Keratinocyte (primary cell): ENCODE measurements around the gene FOXD4L1. TPM values are rescaled to one million over a fixed set of nuclear protein-coding genes. Genes with fewer than 3 reads are reported as not detected.
A peak's percentile ranks its signal among the peaks of the same experiment; 100 is the strongest.
"Not testable (repeated sequence)": the region's sequence is repeated elsewhere in the genome, so short reads cannot be mapped to it uniquely, and the experiment has no call there.

Source experiments
- DNase-seq: peaks from one replicate; pipeline ENCODE4 v3.0.0-alpha.2; 2011; ENCODE audit warnings: low read depth, missing footprints, low spot score
- FAIRE-seq: peaks from 2 replicates; lab custom pipeline; 2011; peaks lifted over from hg19 to GRCh38; lab: Jason Lieb, UNC
- H2AFZ ChIP-seq: 2 replicates; pipeline ENCODE4 v1.6.0; 2012; ENCODE audit warnings: low read length, control low read depth, inconsistent platforms; ENCODE audit not compliant: control insufficient read depth
- H3K27ac ChIP-seq: 2 replicates; pipeline ENCODE4 v1.5.1; 2011; ENCODE audit warnings: low read length; ENCODE audit not compliant: control insufficient read depth, insufficient read depth
- H3K27me3 ChIP-seq: 3 replicates; pipeline ENCODE4 v1.6.0; 2011; ENCODE audit warnings: low read length; ENCODE audit not compliant: control insufficient read depth, insufficient read depth; ENCODE audit errors: extremely low read depth
- H3K36me3 ChIP-seq, 2 experiments: 2 replicates in 1 of 2; 3 replicates in 1 of 2; pipeline ENCODE4 v1.5.1; 2011; ENCODE audit warnings: low read length in 2 of 2, mild to moderate bottlenecking in 1 of 2; ENCODE audit not compliant: control insufficient read depth in 2 of 2, insufficient read depth in 2 of 2; ENCODE audit errors: extremely low read depth in 1 of 2
- H3K4me1 ChIP-seq: 3 replicates; pipeline ENCODE4 v1.5.1; 2011; ENCODE audit warnings: low read length; ENCODE audit not compliant: control insufficient read depth, insufficient read depth; ENCODE audit errors: extremely low read depth
- H3K4me2 ChIP-seq: 3 replicates; pipeline ENCODE4 v1.6.0; 2011; ENCODE audit warnings: low read depth, low read length; ENCODE audit not compliant: control insufficient read depth, insufficient read depth; ENCODE audit errors: extremely low read depth
- H3K4me3 ChIP-seq, 3 experiments: fragments of 200-600 bp in 1 of 3; sonication (generic) in 1 of 3; 2 replicates in 2 of 3; 3 replicates in 1 of 3; pipeline ENCODE4 v1.5.1; 2011 to 2016; ENCODE audit warnings: low read length in 3 of 3, mild to moderate bottlenecking in 3 of 3, control low read depth in 2 of 3, inconsistent platforms in 1 of 3, low read depth in 1 of 3, mixed read lengths in 1 of 3, mixed run types in 1 of 3, moderate library complexity in 1 of 3; ENCODE audit not compliant: control insufficient read depth in 2 of 3, insufficient read depth in 2 of 3; ENCODE audit errors: extremely low read depth in 1 of 3
- H3K79me2 ChIP-seq: 2 replicates; pipeline ENCODE4 v1.6.0; 2012; ENCODE audit warnings: low read length; ENCODE audit not compliant: control insufficient read depth, insufficient read depth
- H3K9ac ChIP-seq: 3 replicates; pipeline ENCODE4 v1.6.0; 2011; ENCODE audit warnings: low read length; ENCODE audit not compliant: control insufficient read depth, insufficient read depth; ENCODE audit errors: extremely low read depth
- H3K9me1 ChIP-seq: 3 replicates; pipeline ENCODE4 v1.6.0; 2011; ENCODE audit warnings: low read length; ENCODE audit not compliant: control insufficient read depth, insufficient read depth; ENCODE audit errors: extremely low read depth
- H3K9me3 ChIP-seq: 2 replicates; pipeline ENCODE4 v1.5.1; 2012; ENCODE audit warnings: low read depth, low read length; ENCODE audit not compliant: control insufficient read depth
- H4K20me1 ChIP-seq: 3 replicates; pipeline ENCODE4 v1.6.0; 2011; ENCODE audit warnings: low read length; ENCODE audit not compliant: control insufficient read depth, insufficient read depth; ENCODE audit errors: extremely low read depth
- EZH2 ChIP-seq: IDR thresholded peaks from one replicate; pipeline ENCODE4 v1.6.1; 2012; ENCODE audit warnings: inconsistent platforms, mild to moderate bottlenecking, low read length, moderate library complexity
- dilution Hi-C: fragments of 300-500 bp; cut with MboI; formaldehyde crosslinking; loops from one replicate; pipeline ENCODE4 v1.7.0; 2020; ENCODE audit warnings: low sequenced_read_pairs; ENCODE audit not compliant: extremely low pct_ligation_motif_present
- polyA plus RNA-seq, 5 experiments: library from polyadenylated mRNA; depleted of rRNA in 3 of 5; stranded (reverse) in 3 of 5; stranded (forward) in 1 of 5; unstranded in 1 of 5; fragments of >200 nt; gene quantifications; 1 replicate in 1 of 5; 2 replicates in 3 of 5; 3 replicates in 1 of 5; pipeline versions ENCODE4 v1.2.1 to v1.2.3, GENCODE V29; 2011 to 2012; ENCODE audit warnings: missing spikeins in 2 of 5, low read depth in 1 of 5, low replicate concordance in 1 of 5

FOXD4L1 gene
- polyA plus RNA-seq, 1 donor (not counting 4 experiments of a cell fraction or from before 2014, with no cell fraction given) = 0.09 TPM

DNA sequence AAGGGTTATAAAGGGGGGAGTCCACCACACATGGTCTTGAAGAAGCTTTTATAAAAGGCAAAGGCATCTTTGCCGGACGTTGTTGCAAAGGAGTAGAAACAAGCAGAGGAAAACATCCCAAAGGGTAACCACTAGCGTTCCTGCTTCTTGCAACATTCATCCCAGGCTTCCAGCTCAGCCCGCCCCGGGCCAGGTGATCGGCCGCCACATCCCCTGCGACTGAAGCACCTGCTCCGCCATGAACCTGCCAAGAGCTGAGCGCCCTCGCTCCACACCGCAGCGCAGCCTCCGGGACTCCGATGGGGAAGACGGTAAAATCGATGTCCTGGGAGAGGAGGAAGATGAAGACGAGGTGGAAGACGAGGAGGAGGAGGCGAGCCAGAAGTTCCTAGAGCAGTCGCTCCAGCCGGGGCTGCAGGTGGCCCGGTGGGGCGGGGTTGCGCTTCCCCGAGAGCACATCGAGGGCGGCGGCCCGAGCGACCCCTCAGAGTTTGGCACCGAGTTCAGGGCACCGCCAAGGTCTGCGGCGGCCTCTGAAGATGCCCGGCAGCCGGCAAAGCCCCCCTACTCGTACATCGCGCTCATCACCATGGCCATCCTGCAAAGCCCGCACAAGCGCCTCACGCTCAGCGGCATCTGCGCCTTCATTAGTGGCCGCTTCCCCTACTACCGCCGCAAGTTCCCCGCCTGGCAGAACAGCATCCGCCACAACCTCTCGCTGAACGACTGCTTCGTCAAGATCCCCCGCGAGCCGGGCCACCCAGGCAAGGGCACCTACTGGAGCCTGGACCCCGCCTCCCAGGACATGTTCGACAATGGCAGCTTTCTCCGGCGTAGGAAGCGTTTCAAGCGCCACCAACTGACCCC, 787 bp downstream of the FOXD4L1 start:
- peaks cover 27% of the 10 kb centered on the region for H3K27me3 ChIP-seq
- H3K79me2 ChIP-seq, H3K36me3 ChIP-seq, H3K9ac ChIP-seq, DNase-seq, H3K9me1 ChIP-seq, H3K9me3 ChIP-seq, H2AFZ ChIP-seq, H3K4me1 ChIP-seq, H3K4me3 ChIP-seq, H4K20me1 ChIP-seq, H3K27ac ChIP-seq, dilution Hi-C loops, FAIRE-seq, H3K4me2 ChIP-seq: not testable (repeated sequence)
- peak; percentile 26 for TF ChIP-seq EZH2

DNA sequence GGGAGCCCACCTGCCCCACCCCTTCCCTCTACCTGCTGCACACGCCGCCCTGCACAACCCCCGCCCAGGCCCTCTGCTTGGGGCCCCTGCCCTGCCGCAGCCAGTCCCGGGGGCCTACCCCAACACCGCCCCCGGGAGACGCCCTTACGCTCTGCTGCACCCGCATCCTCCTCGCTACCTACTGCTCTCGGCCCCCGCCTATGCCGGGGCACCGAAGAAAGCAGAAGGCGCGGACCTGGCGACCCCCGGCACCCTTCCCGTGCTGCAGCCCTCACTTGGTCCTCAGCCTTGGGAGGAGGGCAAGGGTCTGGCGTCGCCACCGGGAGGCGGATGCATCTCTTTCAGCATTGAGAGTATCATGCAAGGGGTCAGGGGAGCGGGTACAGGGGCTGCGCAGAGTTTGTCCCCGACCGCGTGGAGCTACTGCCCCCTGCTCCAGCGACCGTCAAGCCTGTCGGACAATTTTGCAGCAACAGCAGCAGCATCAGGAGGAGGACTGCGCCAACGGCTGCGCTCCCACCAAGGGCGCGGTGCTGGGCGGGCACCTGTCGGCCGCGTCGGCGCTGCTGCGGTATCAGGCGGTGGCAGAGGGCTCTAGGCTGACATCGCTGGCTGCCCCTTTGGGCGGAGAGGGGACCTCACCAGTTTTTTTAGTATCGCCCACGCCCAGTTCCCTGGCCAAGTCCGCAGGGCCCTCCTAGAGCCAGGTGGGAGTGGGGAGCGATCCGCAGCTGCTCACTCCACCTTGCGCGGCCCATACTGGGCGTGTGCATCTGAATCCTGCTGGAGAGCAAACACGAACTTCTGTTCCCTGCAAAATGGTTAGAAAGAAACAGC, 1.6 kb downstream of the FOXD4L1 start:
- peaks cover 30% of the 10 kb centered on the region for H3K27me3 ChIP-seq
- not testable (repeated sequence) for FAIRE-seq

GRCh38 chr2:113500723-113501038, 2.2 kb downstream of the FOXD4L1 start:
- H3K27me3 ChIP-seq = peaks cover 32% of the 10 kb centered on the region
- H3K4me3 ChIP-seq, H2AFZ ChIP-seq, H3K79me2 ChIP-seq, dilution Hi-C loops, H3K9ac ChIP-seq, DNase-seq, H3K4me1 ChIP-seq, H3K36me3 ChIP-seq, H3K27ac ChIP-seq, H3K9me1 ChIP-seq, H4K20me1 ChIP-seq, FAIRE-seq, H3K4me2 ChIP-seq, H3K9me3 ChIP-seq: not testable (repeated sequence)

More for the DNA sequence above, 1.6 kb downstream of the FOXD4L1 start:
- H2AFZ ChIP-seq, H3K79me2 ChIP-seq, H3K36me3 ChIP-seq, H3K4me1 ChIP-seq, H3K4me3 ChIP-seq, H3K4me2 ChIP-seq, H3K27ac ChIP-seq, H4K20me1 ChIP-seq, dilution Hi-C loops, H3K9ac ChIP-seq, H3K9me3 ChIP-seq, DNase-seq, H3K9me1 ChIP-seq: not testable (repeated sequence)
- TF ChIP-seq EZH2 = peak; percentile 49
